Vagina (tissue), 2 donors: ENCODE data around the gene ZNF579. TPM values are rescaled to one million over a fixed set of nuclear protein-coding genes. Genes with fewer than 3 reads are reported as not detected.

Source experiments
- DNase-seq, 2 donors: peaks; one replicate each; pipeline ENCODE4 v3.0.0-alpha.2; 2017; ENCODE audit errors: extremely low spot score in 2 of 2
- H3K27ac ChIP-seq: fragments of 200-600 bp; sonication (generic); one replicate; pipeline ENCODE4 v1.5.1; 2019
- H3K27me3 ChIP-seq: fragments of 200-600 bp; sonication (generic); one replicate; pipeline ENCODE4 v1.5.1; 2019
- H3K36me3 ChIP-seq, 2 donors: fragments of 200-600 bp; sonication (generic); one replicate each; pipeline ENCODE4 v1.5.1; 2017 to 2019
- H3K4me1 ChIP-seq: fragments of 200-600 bp; sonication (generic); one replicate; pipeline ENCODE4 v1.5.1; 2019
- H3K4me3 ChIP-seq, 2 donors: fragments of 200-600 bp; sonication (generic); 1 replicate in 1 of 2; 2 replicates in 1 of 2; pipeline ENCODE4 v1.5.1; 2016 to 2019
- H3K9me3 ChIP-seq: fragments of 200-600 bp; sonication (generic); one replicate; pipeline ENCODE4 v1.5.1; 2019
- POLR2A ChIP-seq, 2 donors: fragments of 450-650 bp; IDR thresholded peaks; one replicate each; pipeline ENCODE4 v1.6.1; 2017; ENCODE audit warnings: antibody characterized with exemption in 2 of 2, mild to moderate bottlenecking in 2 of 2, moderate library complexity in 2 of 2
- POLR2AphosphoS5 ChIP-seq, 2 donors: sonication (generic); formaldehyde crosslinking; IDR thresholded peaks; one replicate each; pipeline ENCODE4 v1.9.0; 2017; ENCODE audit warnings: antibody characterized with exemption in 2 of 2, mild to moderate bottlenecking in 2 of 2, low read depth in 1 of 2; ENCODE audit not compliant: insufficient read depth in 1 of 2
- intact Hi-C: fragments of 100-400 bp; cut with DNase I; formaldehyde crosslinking; loops from one replicate; pipeline ENCODE4 v1.15.1; 2023
- total RNA-seq: library from RNA; depleted of rRNA; stranded (reverse); fragments of >200 nt; gene quantifications from one replicate; pipeline ENCODE4 v1.2.3, GENCODE V29; 2016
- TF ChIP-seq, protein P1 (sequence below), 3 experiments: fragments of 450-650 bp in 2 of 3; fragments of 200-600 bp in 1 of 3; sonication (generic) in 1 of 3; IDR thresholded peaks; one replicate each; pipeline ENCODE4 v1.5.1; 2017 to 2019; ENCODE audit warnings: antibody characterized with exemption in 3 of 3, mild to moderate bottlenecking in 2 of 3, moderate library complexity in 2 of 3

ZNF579 gene
- total RNA-seq, 1 donor from 2014 or later = 3.2 TPM

- Histone ChIP-seq H3K4me3 (no peak overlapping the region), H3K27me3 (no peaks in the 10 kb centered on the region), H3K9me3 (no peaks in the 10 kb centered on the region), H3K4me1 (peaks cover 14% of the 10 kb centered on the region), H3K27ac (no peak overlapping the region), H3K36me3 (no peaks in the 10 kb centered on the region)
- TF ChIP-seq, protein P1, sequence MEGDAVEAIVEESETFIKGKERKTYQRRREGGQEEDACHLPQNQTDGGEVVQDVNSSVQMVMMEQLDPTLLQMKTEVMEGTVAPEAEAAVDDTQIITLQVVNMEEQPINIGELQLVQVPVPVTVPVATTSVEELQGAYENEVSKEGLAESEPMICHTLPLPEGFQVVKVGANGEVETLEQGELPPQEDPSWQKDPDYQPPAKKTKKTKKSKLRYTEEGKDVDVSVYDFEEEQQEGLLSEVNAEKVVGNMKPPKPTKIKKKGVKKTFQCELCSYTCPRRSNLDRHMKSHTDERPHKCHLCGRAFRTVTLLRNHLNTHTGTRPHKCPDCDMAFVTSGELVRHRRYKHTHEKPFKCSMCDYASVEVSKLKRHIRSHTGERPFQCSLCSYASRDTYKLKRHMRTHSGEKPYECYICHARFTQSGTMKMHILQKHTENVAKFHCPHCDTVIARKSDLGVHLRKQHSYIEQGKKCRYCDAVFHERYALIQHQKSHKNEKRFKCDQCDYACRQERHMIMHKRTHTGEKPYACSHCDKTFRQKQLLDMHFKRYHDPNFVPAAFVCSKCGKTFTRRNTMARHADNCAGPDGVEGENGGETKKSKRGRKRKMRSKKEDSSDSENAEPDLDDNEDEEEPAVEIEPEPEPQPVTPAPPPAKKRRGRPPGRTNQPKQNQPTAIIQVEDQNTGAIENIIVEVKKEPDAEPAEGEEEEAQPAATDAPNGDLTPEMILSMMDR (IDR thresholded peaks at IDR 0.05) = no peak
- no peak for TF ChIP-seq POLR2AphosphoS5 (IDR thresholded peaks at IDR 0.05; ENCODE audit: insufficient read depth in 1 of 2, low read depth in 1 of 2)
- TF ChIP-seq POLR2A (IDR thresholded peaks at IDR 0.05) = no peak
- no peak for DNase-seq
- intact Hi-C loops = no loop called here
Observed at GRCh38 chr19:55623130-55623529, 42.5 kb upstream of the ZNF579 start.

- no peak for TF ChIP-seq POLR2AphosphoS5 (IDR thresholded peaks at IDR 0.05; ENCODE audit: insufficient read depth in 1 of 2, low read depth in 1 of 2)
- no peak for TF ChIP-seq POLR2A (IDR thresholded peaks at IDR 0.05)
- TF ChIP-seq, protein P1 (IDR thresholded peaks at IDR 0.05) = no peak
- Histone ChIP-seq H3K36me3 (peaks cover 0 to 2% of the 10 kb centered on the region in 2 donors), H3K4me1 (peaks cover 14% of the 10 kb centered on the region), H3K4me3 (no peak overlapping the region), H3K27me3 (no peaks in the 10 kb centered on the region), H3K27ac (no peak overlapping the region), H3K9me3 (no peaks in the 10 kb centered on the region)
- no peak for DNase-seq
- intact Hi-C loops = no loop called here
Observed at GRCh38 chr19:55622242-55622969, 41.8 kb upstream of the ZNF579 start.

- DNase-seq = no peak
- TF ChIP-seq POLR2A (IDR thresholded peaks at IDR 0.05) (no peak), POLR2AphosphoS5 (IDR thresholded peaks at IDR 0.05; ENCODE audit: insufficient read depth in 1 of 2, low read depth in 1 of 2) (no peak)
- TF ChIP-seq, protein P1 (IDR thresholded peaks at IDR 0.05) = no peak
Observed at GRCh38 chr19:55621673-55622231, 41.1 kb upstream of the ZNF579 start.

GRCh38 chr19:55621205-55621672, 40.6 kb upstream of the ZNF579 start:
- Histone ChIP-seq H3K27me3 (no peaks in the 10 kb centered on the region), H3K4me3 (no peak overlapping the region), H3K27ac (no peak overlapping the region), H3K9me3 (no peaks in the 10 kb centered on the region), H3K36me3 (peaks cover 0 to 13% of the 10 kb centered on the region in 2 donors), H3K4me1 (peaks cover 14% of the 10 kb centered on the region)
- no peak for DNase-seq
- TF ChIP-seq, protein P1 (IDR thresholded peaks at IDR 0.05) = no peak
- no peak for TF ChIP-seq POLR2A (IDR thresholded peaks at IDR 0.05)
- TF ChIP-seq POLR2AphosphoS5 (IDR thresholded peaks at IDR 0.05; ENCODE audit: insufficient read depth in 1 of 2, low read depth in 1 of 2) = no peak
- intact Hi-C loops = no loop called here

More at GRCh38 chr19:55621673-55622231, 41.1 kb upstream of the ZNF579 start:
- Histone ChIP-seq H3K4me1 (peaks cover 14% of the 10 kb centered on the region), H3K36me3 (peaks cover 0 to 8% of the 10 kb centered on the region in 2 donors), H3K27ac (no peak overlapping the region), H3K4me3 (no peak overlapping the region), H3K27me3 (no peaks in the 10 kb centered on the region), H3K9me3 (no peaks in the 10 kb centered on the region)
- intact Hi-C loops = no loop called here
